ENCODE measurements around the gene FGFR1OP2.
"Not testable (repeated sequence)": the region's sequence is repeated elsewhere in the genome, so short reads cannot be mapped to it uniquely, and the experiment has no call there.

The FGFR1OP2 gene

DNA sequence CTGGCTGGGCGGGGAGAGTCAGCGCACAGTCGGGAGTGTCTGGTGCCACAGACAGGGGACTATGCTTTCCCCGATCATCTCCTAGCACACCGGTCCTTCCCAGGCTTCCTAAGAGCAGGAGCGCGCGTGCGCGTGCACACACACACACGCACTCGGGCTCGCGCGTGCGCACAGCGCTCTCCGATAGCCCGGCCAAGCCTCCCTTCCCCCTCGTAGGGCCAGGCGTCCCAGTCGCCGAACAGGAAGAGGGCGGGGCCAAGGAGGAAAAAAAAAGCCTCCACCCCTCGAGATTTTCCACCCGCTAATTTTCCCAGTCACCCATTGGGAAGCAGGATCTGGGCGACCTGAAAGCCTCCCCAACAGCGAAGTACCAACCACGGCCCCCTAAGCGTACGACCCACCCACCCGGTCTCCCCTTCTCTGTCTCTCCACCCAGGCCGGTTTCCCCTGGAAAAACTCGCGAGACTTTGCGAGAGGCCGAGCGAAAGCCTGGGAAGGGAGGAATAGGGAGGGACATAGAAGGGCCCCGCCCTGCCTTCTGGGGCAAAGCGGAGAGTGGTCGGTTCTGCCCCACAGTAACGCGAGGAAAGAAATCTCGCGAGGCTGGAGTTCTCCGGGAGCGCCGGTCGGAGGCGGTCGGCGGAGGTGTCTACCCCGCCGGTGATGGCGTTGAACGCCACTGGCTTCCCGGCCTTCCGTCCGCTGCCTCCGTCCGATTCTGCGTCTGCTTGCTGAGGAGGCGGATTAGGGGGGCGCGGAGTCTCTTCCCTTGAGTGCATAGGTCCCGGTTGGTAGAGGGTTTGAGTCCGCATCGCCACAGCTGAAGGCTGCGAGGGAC, at the start of gene FGFR1OP2, which contains the start of gene INTS13:
Gene FGFR1OP2, plus strand, starts transcription at position 608 of the 838 bp plus-strand sequence. CDS start 15,689 bp downstream, outside the sequence.
Gene INTS13, minus strand, starts transcription at position 119 of the 838 bp plus-strand sequence. CDS start 1,178 bp downstream, outside the sequence.
- peak; percentile 91 for DNase-seq (ENCODE audit: low read depth, low spot score)

DNA sequence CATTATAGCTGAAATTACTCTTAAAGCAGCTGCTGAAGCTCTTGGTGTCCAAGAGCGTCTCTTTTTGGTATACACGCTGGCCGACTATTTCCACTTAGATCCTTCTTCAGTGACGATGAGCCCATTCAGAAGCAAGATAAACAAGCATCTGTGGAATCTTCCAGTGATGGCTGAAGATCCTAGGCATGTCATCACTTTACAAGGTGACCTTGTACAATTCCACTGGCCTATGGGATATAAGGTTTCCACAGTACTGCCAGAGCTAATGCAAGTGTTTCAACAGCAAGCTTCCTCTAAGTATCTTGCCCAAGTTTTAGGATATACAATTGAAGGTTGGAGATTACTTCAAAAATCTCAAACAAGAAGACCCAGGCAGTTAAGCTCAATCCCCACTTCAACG, 47.5 kb upstream of the FGFR1OP2 start:
- no peak for DNase-seq (ENCODE audit: low read depth, low spot score)

DNA sequence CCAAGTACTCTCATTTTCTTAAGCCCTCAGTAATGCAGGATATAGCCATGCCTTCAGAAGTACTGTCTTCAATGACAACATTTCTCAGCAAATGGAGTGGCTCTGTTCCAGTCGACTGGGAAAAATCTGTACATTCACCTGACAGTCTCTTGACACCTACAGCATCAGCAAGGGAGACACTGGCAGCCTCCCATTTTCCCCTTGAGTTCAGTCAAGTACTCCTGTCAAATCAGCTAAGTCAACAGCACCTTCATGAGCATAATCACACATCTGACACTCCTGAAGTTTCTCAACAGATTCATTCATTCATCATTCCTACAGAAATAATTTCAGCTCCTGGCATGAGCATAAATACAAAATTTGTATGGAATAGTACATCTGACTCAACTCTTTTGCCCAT, 46.6 kb upstream of the FGFR1OP2 start:
- no peak for DNase-seq (ENCODE audit: low read depth, low spot score)

DNA sequence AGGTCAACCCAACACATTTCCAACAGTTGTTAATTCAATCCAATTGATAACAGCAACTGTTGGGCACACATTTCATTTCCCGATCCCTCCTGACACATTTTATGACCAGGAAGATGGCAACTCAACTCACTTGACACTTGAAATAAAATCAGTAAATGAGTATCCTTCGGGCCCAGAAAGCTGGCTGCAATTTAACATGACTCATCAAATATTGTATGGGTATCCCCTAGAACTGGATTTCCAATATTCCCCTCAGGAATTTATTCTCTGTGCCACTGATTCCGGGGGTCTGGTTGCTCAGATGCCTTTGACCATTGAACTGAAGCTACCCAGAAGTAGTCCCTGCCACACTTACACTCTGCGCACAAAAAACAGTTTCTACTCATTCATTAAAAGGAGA, 42.6 kb upstream of the FGFR1OP2 start:
- DNase-seq (ENCODE audit: low read depth, low spot score) = no peak

DNA sequence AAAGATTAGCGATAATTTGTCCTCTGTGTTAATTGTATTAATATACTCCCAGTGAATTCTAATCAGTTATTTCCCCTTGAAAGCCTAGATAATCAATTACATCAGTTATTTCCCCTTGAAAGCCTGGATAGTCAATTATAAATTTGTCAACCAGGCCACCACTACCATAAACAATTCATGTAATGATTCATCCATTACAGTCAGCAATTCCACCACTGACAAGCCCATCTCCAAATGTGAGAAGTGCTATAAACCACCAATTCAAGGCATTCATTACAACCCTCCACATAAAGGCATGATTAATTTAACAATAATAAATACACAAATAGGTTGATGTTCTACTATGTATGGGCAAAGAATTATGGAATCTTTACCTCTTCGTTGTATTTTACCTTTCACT, 41.4 kb upstream of the FGFR1OP2 start:
- DNase-seq (ENCODE audit: low read depth, low spot score) = no peak

DNA sequence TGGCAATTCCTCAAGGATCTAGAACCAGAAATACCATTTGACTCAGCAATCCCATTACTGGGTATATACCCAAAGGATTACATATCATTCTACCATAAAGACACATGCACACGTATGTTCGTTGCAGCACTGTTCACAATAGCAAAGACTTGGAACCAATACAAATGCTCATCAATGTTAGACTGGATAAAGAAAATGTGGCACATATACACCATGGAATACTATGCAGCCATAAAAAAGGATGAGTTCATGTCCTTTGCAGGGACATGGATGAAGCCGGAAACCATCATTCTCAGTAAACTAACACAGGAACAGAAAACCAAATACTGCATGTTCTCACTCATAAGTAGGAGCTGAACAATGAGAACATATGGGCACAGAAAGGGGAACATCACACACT, 34.9 kb upstream of the FGFR1OP2 start:
- not testable (repeated sequence) for DNase-seq (ENCODE audit: low read depth, low spot score)

DNA sequence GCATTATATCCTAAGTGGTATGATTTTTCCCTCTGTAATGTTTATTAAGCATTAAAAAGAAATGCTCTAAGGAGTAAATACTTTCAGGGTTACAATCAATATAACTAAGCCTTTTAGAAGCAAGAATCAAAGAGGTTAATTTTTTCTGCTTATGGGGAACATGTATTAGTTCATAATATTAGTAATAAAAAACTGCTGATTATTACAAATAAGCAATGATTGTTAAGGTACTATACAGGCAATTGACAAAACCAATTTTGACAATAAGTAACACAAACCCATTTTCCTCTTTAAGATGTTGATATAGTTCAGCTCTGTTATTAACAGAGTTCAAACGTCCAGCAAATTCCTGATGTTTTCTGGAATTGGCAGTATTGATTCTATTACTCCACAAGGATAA, 32.2 kb upstream of the FGFR1OP2 start:
- no peak for DNase-seq (ENCODE audit: low read depth, low spot score)

DNA sequence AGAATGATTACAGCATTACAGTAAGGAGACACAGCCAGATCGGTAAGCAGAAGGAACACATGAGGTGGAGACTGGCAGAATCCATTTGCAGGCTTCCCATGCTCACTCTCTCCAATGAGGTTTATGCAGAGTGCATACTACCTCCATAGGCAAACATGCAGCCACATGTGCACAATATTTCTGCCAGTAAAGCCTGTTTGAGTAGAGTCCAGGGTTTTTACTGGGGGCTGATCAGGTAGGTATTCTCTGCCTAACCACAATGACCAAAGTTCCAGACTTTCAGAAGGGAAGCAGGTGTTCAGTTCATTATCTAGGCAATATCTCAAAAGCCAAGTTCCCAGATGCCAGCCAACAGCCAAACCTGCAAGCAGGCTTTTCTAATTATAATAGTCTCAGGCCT, 31.6 kb upstream of the FGFR1OP2 start:
- no peak for DNase-seq (ENCODE audit: low read depth, low spot score)

DNA sequence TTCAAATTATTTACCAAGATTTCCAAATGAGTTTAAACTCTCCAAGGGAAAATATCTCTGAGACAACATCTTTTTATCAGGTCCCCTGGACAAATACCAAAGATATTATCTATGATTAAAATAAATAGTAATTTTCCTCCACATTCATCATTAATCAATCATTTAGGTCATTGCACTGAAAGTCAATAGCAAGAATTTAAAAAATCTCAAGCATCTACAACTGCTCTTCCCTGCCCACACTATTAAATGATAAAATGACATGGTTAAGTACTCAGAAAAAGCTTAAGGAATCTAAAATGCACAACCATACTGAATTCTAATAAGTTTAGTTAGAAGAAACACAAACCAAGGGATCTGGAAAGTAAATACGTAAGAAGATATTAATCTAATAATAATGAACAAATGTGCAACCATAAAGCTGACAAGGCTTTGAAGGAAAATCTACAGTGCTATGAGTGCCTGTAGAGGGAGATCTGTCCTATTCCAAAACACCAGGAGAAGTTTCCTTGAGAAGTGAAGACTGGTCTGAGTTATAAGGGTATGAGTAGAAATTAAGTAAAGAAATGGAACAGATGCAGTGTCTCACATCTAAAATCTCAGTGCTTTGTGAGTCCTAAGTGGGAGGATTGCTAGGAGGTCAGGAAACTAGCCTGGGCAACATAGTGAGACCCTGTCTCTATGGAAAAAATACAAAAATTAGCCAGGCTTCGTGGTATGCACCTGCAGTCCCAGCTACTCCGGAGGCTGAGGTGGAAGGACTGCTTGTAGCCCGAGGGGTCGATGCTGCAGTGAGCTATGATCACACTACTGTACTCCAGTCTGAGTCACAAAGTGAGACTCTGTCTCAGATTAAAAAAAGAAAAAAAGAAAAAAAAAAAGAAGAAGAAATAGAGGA, 19.7 kb upstream of the FGFR1OP2 start:
- DNase-seq (ENCODE audit: low read depth, low spot score) = no peak

DNA sequence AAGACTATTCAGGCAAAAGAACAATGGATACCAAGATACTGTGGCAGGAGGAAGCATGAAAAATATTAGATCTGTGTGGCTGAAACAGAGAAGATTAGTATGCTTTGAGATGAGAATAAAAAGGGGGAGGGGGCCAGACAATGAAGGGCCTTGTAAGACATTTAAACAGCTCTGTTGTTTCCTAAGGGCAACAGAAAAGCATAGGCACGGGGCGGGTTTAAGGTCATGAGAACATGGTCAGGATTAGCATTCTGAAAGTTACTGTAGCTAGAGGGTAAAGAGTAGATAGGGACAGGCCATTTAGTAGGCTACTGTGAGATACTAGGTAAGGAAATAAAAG, 19.1 kb upstream of the FGFR1OP2 start:
- no peak for DNase-seq (ENCODE audit: low read depth, low spot score)

DNA sequence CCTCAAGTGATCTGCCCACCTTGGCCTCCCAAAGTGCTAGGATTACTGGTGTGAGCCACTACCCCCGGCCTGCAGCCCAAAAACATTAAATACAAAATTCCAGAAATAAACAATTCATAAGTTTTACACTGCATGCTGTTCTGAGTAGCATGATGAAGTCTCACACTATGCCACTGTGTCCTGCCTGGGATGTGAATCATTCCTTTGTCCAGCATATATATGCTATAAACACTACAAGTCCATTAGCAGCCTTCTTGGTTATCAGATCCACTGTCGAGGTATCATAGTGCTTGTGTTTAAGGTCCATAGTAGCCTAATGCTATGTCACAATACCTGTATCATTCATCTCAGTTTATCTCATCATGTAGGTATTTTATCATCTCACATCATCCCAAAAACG, 16.4 kb upstream of the FGFR1OP2 start:
- no peak for DNase-seq (ENCODE audit: low read depth, low spot score)

DNA sequence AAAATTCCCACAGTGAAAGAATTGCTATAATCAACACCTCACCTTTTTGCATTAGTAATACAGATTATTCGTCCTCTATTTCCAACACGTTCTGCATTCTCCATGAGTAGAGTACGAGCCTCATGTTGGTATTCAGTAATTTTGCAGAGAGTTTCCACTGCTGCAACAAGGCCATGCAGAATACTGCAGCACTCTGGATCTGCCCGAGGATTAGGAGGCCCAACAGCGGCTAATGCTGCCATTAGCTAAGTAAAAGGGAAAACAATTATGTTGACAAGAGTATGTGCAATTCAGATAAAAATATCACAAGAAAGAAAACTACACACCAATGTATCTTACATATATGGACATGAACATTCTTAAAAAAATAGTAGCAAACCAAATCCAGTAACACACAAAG, 9.6 kb upstream of the FGFR1OP2 start:
- no peak for DNase-seq (ENCODE audit: low read depth, low spot score)

DNA sequence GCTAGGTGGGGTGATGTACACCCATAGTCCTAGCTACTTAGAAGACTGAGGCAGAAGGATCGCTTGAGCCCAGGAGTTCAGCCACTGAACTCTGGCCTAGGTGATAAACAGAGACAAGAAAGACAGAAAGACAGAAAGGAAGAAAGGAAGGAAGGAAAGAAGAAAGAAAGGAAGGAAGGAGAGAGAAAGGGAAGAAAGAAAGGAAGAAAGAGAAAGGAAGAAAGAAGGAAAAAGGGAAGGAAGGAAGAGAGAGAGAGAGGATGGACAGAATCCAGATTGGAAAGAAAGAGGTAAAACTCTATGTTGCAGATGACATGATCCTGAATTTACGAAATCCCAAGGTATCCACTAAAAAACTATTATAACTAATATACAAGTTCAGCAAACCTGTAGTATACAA, 8.7 kb upstream of the FGFR1OP2 start:
- no peak for DNase-seq (ENCODE audit: low read depth, low spot score)

DNA sequence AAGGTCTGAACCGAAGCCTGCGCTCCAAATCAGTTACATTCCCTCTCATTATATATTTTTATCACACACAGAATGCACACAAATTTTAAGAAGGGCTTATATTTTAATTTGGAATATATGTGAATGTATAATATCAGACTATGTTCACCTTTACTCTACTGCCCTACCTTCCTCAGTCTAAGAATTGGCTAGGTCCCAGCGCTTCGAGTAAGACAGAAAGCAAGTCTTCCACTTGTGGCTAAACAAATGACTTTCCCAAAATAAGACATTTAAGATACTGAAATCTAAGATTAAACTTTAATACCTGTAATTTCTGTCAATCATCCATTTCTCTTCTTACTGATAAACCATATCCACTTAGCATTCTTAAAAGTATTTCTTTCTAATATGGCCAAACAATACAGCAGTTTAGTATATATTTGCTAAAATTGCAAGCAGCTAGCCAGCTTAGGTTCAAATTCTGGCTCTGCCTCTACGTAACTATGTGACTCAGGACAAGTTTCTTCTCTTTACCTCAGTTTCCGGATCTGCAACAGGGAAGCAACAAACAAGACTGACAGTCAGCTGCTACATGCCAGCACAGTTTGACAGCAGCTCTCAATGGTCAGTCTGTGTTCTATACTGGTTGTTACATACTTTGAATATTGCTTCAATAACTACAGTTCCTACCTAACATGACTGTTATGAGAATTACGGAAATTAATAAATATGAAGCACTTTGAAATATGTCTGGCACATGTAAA, 2.5 kb upstream of the FGFR1OP2 start:
- no peak for DNase-seq (ENCODE audit: low read depth, low spot score)

DNA sequence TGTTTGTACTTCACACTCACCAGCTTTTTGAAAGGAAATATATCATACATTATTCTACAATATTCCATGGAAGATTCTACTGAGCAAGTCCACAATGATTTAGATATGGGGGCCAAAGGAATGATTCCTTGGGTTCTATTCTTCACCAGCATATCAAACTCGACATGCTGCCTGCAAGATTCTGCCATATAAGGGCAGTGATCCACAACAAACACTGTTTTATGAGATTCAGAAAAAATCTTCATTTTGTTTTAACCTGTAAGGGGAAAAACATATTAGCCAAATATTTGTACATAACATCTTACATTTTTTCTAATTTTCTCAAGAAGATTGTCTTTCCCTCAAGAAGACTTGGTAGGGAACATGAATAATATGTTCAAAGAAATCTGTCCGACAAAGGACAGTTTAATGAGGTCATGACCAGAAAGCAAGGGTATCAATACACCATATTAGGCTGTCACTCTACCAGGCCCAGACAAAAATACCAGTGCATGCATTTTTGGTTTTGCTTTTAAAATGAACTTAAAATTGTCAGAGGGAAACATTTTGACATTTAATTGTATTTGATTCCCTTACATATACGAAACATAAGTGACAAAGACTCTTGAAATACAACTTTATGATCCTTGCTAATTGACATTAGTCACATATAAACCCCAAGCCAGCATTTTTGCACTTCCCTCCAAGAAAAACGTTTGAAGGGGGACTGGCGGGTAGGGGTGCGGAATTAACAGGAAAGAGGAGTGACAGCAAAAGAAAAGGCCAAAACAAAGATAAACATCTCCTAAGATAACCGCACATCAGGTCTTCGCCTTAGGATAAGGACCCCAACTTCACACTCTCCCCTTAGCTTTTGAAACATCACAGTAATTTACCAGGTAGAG, 1.5 kb upstream of the FGFR1OP2 start:
- no peak for DNase-seq (ENCODE audit: low read depth, low spot score)

DNA sequence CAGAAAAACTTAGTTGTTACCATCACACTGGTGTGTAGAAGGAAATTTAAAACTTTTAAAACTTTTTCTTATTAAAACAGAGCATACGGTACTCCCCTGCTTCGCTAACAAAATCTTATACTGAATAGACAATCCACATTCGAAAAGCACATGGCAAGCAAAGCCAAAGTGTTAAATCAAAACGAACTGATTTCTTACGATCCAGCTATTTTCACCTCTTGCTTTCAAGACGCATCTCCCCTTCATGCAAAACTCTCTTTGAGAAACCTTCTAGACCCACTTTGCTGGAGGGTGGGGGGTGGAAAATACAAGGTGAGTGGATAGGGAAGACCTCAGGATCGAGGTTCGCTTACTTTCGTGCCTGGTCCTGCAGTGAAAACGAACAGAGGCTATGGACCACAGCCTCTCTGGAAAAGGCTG, 817 bp upstream of the FGFR1OP2 start:
- DNase-seq (ENCODE audit: low read depth, low spot score) = no peak

DNA sequence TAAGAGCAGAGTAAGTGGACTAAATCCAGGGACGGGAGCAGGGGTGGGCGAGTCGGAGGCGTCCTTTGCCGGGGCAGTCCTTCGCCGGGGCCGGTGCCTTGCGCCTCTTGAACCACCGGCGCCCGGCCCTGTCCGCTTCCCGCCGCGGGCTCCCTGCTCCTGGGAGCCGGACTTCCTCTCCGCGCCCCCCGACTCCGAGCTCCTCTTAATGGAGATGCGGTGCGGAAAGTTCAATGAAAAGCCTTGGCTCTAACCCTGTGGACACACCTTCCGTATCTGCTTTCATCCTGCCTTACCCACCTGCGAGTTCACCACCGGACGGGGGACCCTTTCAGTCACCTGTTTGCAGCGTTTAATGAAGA, 412 bp downstream of the FGFR1OP2 start:
- no peak for DNase-seq (ENCODE audit: low read depth, low spot score)

DNA sequence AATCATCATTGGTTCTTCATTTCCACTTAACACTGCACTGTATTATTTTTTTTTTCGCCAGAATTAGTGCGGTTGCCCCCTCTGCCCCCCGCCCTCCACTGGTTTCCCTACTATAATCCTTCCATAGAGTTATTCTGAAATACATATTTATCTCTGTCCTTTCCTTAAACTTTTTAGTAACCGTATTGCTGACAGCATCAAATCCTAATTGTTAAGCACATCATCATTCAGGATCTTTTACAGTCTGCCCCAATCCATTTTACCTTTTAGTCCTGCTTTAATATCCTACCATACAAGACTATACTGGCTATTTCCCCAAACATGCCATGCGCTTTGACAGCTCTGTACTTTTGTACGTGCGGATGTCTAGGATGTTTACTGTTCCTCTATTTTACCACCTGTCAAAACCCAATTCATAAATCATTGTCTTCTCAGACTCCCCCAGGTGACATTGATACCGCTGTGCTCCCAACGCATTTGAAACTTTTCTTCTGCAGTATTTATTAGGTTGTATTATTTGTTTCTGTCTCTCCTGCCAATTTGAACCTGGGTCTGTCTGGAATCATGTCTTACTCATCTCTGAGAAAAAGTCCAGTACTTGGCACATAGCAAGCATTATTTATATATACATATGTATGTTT, 1.0 kb downstream of the FGFR1OP2 start:
- no peak for DNase-seq (ENCODE audit: low read depth, low spot score)

DNA sequence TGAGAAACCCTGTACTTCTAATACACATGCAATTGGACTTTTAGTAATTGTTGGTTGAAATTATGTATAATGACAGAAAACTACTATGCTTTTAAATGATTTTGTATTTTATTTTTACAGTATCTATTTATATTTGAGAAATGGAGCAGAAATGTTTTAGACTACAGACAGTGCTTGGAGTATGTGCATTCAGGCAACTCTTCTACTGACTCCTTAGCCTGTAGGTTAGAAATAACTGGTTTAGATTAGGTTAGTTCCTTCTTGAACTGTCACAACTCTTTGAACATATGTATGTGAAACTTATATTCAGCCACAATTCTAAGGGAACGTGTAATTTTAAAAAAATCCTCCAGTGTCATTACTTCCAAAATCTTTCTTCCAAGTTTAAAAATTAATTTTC, 1.7 kb downstream of the FGFR1OP2 start:
- no peak for DNase-seq (ENCODE audit: low read depth, low spot score)

DNA sequence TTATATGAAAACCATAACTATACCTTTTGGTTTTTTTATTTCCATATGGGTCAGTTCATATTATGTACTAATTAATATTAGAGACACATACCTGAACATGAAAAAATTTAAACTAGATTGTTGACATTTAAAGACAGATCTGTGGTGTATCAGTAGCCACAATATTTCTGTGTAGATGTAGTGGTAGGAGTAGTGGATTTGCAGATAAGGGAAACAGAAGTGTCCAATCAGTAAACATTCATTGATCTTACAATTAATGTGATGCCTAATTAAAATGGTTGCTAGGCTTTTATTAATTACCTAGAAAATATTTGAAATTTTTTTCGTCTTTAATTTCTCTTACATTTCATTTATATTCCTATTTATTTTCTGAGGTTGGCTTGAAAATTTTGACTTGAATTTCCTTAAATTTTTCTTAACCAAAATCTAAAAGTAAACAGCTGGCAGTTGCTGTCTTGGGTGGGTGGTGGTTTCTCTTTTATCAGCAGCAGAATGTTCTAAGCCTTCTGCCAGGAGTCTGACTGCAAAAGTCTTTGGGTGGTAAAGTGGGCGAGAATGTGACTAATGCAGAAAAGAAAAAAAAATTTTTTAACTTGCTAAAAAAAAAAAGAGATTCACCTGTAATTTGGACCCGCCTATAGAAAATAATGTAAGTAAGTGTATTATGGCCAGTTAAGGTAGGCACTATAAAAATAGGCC, 2.4 kb downstream of the FGFR1OP2 start:
- DNase-seq (ENCODE audit: low read depth, low spot score) = no peak
